ENCODE results near the gene LRRC61.

- TF ChIP-seq CTCF (IDR thresholded peaks at IDR 0.05) (no peak), POLR2A (IDR thresholded peaks at IDR 0.05) (no peak)
Measured at GRCh38 chr7:150371131-150371995, 48.2 kb downstream of the LRRC61 start.
